Measurements from ENCODE around the gene MYDGF. TPM values are rescaled to one million over a fixed set of nuclear protein-coding genes. Genes with fewer than 3 reads are reported as not detected.

Gene MYDGF
- polyA plus RNA-seq, 2 donors = 22.9 to 67.5 TPM

- Histone ChIP-seq H3K36me3 (ENCODE audit: control insufficient read depth in 2 of 2, insufficient read depth in 2 of 2, low read length in 1 of 2) (peaks cover 4 to 18% of the 10 kb centered on the region in 2 donors), H3K4me1 (ENCODE audit: control insufficient read depth in 2 of 2, insufficient read depth in 2 of 2, low read length in 1 of 2) (no peaks in the 10 kb centered on the region), H3K27ac (ENCODE audit: low read depth in 2 of 2, low read length in 1 of 2) (no peak overlapping the region), H3K27me3 (ENCODE audit: control insufficient read depth in 1 of 2, insufficient read depth in 2 of 2, low read length in 2 of 2) (no peaks in the 10 kb centered on the region), H3K4me3 (ENCODE audit: low read depth in 1 of 2, low read length in 2 of 2) (no peak overlapping the region), H3K9me3 (ENCODE audit: control insufficient read depth in 2 of 2, insufficient read depth in 1 of 2, low read depth in 1 of 2, low read length in 1 of 2) (no peaks in the 10 kb centered on the region)
- WGBS, 2 donors = 76 to 91% methylated on average over 2 of the region's 2 CpGs
Observed at GRCh38 chr19:4650159-4650558, 20.0 kb downstream of the MYDGF start.

- no peak overlapping the region for H3K27ac ChIP-seq (ENCODE audit: low read depth in 2 of 2, low read length in 1 of 2)
- 85 to 86% methylated on average over 19 of the region's 19 CpGs for WGBS, 2 donors
- no peak overlapping the region for H3K4me3 ChIP-seq (ENCODE audit: low read depth in 1 of 2, low read length in 2 of 2)
- H3K27me3 ChIP-seq (ENCODE audit: control insufficient read depth in 1 of 2, insufficient read depth in 2 of 2, low read length in 2 of 2) = no peaks in the 10 kb centered on the region
- H3K36me3 ChIP-seq (ENCODE audit: control insufficient read depth in 2 of 2, insufficient read depth in 2 of 2, low read length in 1 of 2) = peaks cover 0 to 15% of the 10 kb centered on the region in 2 donors
- H3K4me1 ChIP-seq (ENCODE audit: control insufficient read depth in 2 of 2, insufficient read depth in 2 of 2, low read length in 1 of 2) = no peaks in the 10 kb centered on the region
- no peaks in the 10 kb centered on the region for H3K9me3 ChIP-seq (ENCODE audit: control insufficient read depth in 2 of 2, insufficient read depth in 1 of 2, low read depth in 1 of 2, low read length in 1 of 2)
Observed at GRCh38 chr19:4649392-4650047, 20.6 kb downstream of the MYDGF start.

GRCh38 chr19:4647676-4648644, 22.2 kb downstream of the MYDGF start:
- WGBS, 2 donors = 70 to 75% methylated on average over 20 of the region's 20 CpGs
- Histone ChIP-seq H3K4me1 (ENCODE audit: control insufficient read depth in 2 of 2, insufficient read depth in 2 of 2, low read length in 1 of 2) (no peaks in the 10 kb centered on the region), H3K27me3 (ENCODE audit: control insufficient read depth in 1 of 2, insufficient read depth in 2 of 2, low read length in 2 of 2) (no peaks in the 10 kb centered on the region), H3K36me3 (ENCODE audit: control insufficient read depth in 2 of 2, insufficient read depth in 2 of 2, low read length in 1 of 2) (peaks cover 0 to 15% of the 10 kb centered on the region in 2 donors), H3K9me3 (ENCODE audit: control insufficient read depth in 2 of 2, insufficient read depth in 1 of 2, low read depth in 1 of 2, low read length in 1 of 2) (no peaks in the 10 kb centered on the region), H3K27ac (ENCODE audit: low read depth in 2 of 2, low read length in 1 of 2) (peak overlapping the region in 1 of 2 donors; percentile 54), H3K4me3 (ENCODE audit: low read depth in 1 of 2, low read length in 2 of 2) (no peak overlapping the region)

- H3K9me3 ChIP-seq (ENCODE audit: control insufficient read depth in 2 of 2, insufficient read depth in 1 of 2, low read depth in 1 of 2, low read length in 1 of 2) = no peaks in the 10 kb centered on the region
- peaks cover 2 to 6% of the 10 kb centered on the region in 2 donors for H3K4me1 ChIP-seq (ENCODE audit: control insufficient read depth in 2 of 2, insufficient read depth in 2 of 2, low read length in 1 of 2)
- 86 to 93% methylated on average over 4 of the region's 4 CpGs for WGBS, 2 donors
- peaks cover 0 to 4% of the 10 kb centered on the region in 2 donors for H3K36me3 ChIP-seq (ENCODE audit: control insufficient read depth in 2 of 2, insufficient read depth in 2 of 2, low read length in 1 of 2)
- no peaks in the 10 kb centered on the region for H3K27me3 ChIP-seq (ENCODE audit: control insufficient read depth in 1 of 2, insufficient read depth in 2 of 2, low read length in 2 of 2)
- no peak overlapping the region for H3K27ac ChIP-seq (ENCODE audit: low read depth in 2 of 2, low read length in 1 of 2)
- no peak overlapping the region for H3K4me3 ChIP-seq (ENCODE audit: low read depth in 1 of 2, low read length in 2 of 2)
Observed at GRCh38 chr19:4645718-4646117, 24.4 kb downstream of the MYDGF start.

- WGBS, 2 donors = 85 to 93% methylated on average over 6 of the region's 6 CpGs
- peaks cover 11 to 14% of the 10 kb centered on the region in 2 donors for H3K4me1 ChIP-seq (ENCODE audit: control insufficient read depth in 2 of 2, insufficient read depth in 2 of 2, low read length in 1 of 2)
- H3K9me3 ChIP-seq (ENCODE audit: control insufficient read depth in 2 of 2, insufficient read depth in 1 of 2, low read depth in 1 of 2, low read length in 1 of 2) = no peaks in the 10 kb centered on the region
- no peak overlapping the region for H3K4me3 ChIP-seq (ENCODE audit: low read depth in 1 of 2, low read length in 2 of 2)
- no peak overlapping the region for H3K27ac ChIP-seq (ENCODE audit: low read depth in 2 of 2, low read length in 1 of 2)
- no peaks in the 10 kb centered on the region for H3K36me3 ChIP-seq (ENCODE audit: control insufficient read depth in 2 of 2, insufficient read depth in 2 of 2, low read length in 1 of 2)
- H3K27me3 ChIP-seq (ENCODE audit: control insufficient read depth in 1 of 2, insufficient read depth in 2 of 2, low read length in 2 of 2) = no peaks in the 10 kb centered on the region
Observed at GRCh38 chr19:4642625-4643024, 27.5 kb downstream of the MYDGF start.

DNA sequence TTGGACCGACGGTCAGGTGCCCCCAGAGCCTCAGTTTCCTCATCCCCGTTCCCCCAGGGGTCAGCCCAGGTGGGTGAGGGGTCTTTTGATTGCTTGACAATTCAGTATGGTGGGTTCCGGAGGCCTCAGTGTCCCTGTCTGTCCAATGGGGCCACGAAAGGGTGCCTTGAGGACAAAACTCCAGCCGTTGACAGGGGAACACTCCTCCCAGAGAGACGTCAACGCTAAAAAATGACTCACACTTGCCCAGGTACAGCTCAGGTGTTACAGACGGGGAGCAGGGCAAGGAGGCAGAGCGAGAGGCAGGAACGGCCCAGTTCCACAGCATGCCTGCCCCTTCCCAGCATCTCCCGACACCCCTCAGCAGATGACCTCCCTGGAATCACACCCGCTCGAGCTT, 29.0 kb downstream of the MYDGF start:
- peaks cover 11 to 14% of the 10 kb centered on the region in 2 donors for H3K4me1 ChIP-seq (ENCODE audit: control insufficient read depth in 2 of 2, insufficient read depth in 2 of 2, low read length in 1 of 2)
- H3K27me3 ChIP-seq (ENCODE audit: control insufficient read depth in 1 of 2, insufficient read depth in 2 of 2, low read length in 2 of 2) = no peaks in the 10 kb centered on the region
- no peaks in the 10 kb centered on the region for H3K36me3 ChIP-seq (ENCODE audit: control insufficient read depth in 2 of 2, insufficient read depth in 2 of 2, low read length in 1 of 2)
- 62 to 68% methylated on average over 14 of the region's 14 CpGs for WGBS, 2 donors
- H3K9me3 ChIP-seq (ENCODE audit: control insufficient read depth in 2 of 2, insufficient read depth in 1 of 2, low read depth in 1 of 2, low read length in 1 of 2) = no peaks in the 10 kb centered on the region
- peak overlapping the region in 1 of 2 donors; percentile 60 for H3K4me3 ChIP-seq (ENCODE audit: low read depth in 1 of 2, low read length in 2 of 2)
- peak overlapping the region in 1 of 2 donors; percentile 48 for H3K27ac ChIP-seq (ENCODE audit: low read depth in 2 of 2, low read length in 1 of 2)

DNA sequence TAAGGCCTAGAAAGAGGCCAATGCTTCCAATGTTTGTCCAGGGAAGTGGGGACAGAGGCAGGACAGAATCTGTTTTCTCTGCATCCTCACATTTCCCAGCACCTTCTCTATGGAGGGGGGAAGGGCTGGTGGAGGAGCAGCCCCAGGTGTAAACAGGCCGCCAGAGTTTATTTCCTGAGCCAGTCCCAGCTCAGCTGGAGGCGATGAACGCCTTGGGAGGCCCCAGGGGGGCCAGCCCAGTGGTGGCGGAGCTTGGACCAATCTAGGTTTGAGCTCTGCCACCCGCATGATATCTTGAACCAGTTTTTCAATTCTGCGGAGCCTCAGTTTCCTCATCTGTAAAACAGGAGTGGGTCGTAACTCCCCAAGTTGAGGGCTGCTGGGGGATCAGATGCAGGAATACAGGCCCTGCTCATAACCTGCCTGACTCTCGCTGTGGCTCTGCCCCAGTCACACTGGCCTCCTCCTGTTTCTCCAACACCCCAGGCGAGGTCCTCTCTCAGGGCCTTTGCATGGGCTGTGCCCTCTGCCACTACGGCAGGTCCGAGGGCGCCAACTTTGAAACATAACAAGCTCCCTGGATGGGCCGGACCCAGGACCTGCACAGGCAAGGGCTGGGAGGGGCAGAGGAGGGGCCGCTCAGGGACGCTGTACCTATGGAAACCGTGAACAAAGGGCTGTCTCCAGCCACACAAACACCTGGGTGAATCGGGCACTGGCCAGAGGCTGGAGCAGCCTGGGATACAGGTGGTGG, 29.7 kb downstream of the MYDGF start:
- peaks cover 11 to 18% of the 10 kb centered on the region in 2 donors for H3K4me1 ChIP-seq (ENCODE audit: control insufficient read depth in 2 of 2, insufficient read depth in 2 of 2, low read length in 1 of 2)

DNA sequence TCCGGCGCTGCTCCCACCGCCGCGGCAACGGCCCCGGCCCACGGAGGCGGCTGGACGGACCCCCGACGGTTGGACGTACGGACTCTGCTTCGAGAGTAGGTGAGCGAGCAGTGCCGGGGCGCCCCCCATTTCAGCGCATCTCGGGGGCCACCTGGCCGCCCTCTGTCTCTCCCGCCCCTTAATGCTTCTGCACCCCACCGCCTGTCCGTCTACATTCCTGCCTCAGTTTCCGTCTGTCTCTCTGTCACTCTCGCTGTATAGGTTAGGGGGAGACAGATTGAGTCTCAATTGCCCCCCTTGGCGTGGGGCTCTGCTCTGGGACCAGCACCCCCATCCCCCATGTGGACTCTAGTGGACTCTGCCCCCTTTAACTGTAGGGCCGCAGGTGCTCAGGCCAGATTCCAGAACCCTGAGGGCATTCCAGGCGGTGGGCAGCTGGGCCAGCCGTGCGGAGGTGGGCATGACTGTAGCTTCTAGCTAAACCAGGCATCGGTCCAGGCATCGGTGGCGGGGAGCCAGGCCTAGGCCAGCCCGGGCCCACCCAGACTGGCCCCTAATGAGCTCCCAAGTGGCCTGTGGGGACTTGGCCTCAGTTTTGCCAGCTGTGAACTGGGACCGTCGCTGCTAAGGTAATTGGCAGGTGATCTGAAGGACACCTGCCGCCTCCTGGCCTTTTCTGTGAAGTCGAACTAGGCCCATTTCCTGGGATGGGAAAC, 30.5 kb downstream of the MYDGF start:
- 3 to 8% methylated on average over 28 to 39 of the region's 39 CpGs for WGBS, 2 donors
- peak overlapping the region; percentile 13 to 34 for H3K27ac ChIP-seq (ENCODE audit: low read depth in 2 of 2, low read length in 1 of 2)

More for the DNA sequence above, 29.7 kb downstream of the MYDGF start:
- WGBS, 2 donors = 42 to 61% methylated on average over 17 of the region's 17 CpGs
- H3K27me3 ChIP-seq (ENCODE audit: control insufficient read depth in 1 of 2, insufficient read depth in 2 of 2, low read length in 2 of 2) = no peaks in the 10 kb centered on the region
- H3K27ac ChIP-seq (ENCODE audit: low read depth in 2 of 2, low read length in 1 of 2) = peak overlapping the region in 1 of 2 donors; percentile 48
- H3K4me3 ChIP-seq (ENCODE audit: low read depth in 1 of 2, low read length in 2 of 2) = peak overlapping the region; percentile 60 to 64
- H3K9me3 ChIP-seq (ENCODE audit: control insufficient read depth in 2 of 2, insufficient read depth in 1 of 2, low read depth in 1 of 2, low read length in 1 of 2) = no peaks in the 10 kb centered on the region
- no peaks in the 10 kb centered on the region for H3K36me3 ChIP-seq (ENCODE audit: control insufficient read depth in 2 of 2, insufficient read depth in 2 of 2, low read length in 1 of 2)

More for the DNA sequence above, 30.5 kb downstream of the MYDGF start:
- Histone ChIP-seq H3K36me3 (ENCODE audit: control insufficient read depth in 2 of 2, insufficient read depth in 2 of 2, low read length in 1 of 2) (no peaks in the 10 kb centered on the region), H3K4me3 (ENCODE audit: low read depth in 1 of 2, low read length in 2 of 2) (peak overlapping the region; percentile 60 to 64), H3K27me3 (ENCODE audit: control insufficient read depth in 1 of 2, insufficient read depth in 2 of 2, low read length in 2 of 2) (no peaks in the 10 kb centered on the region), H3K9me3 (ENCODE audit: control insufficient read depth in 2 of 2, insufficient read depth in 1 of 2, low read depth in 1 of 2, low read length in 1 of 2) (no peaks in the 10 kb centered on the region), H3K4me1 (ENCODE audit: control insufficient read depth in 2 of 2, insufficient read depth in 2 of 2, low read length in 1 of 2) (peaks cover 11 to 18% of the 10 kb centered on the region in 2 donors)

Measured in esophagus (tissue), 2 donors.